DOHH2 (cell line): ENCODE results near the gene IL7R.

ENCODE experiments used
- CTCF ChIP-seq: fragments of 200-600 bp; sonication (generic); IDR thresholded peaks from one replicate; pipeline ENCODE4 v1.5.1; 2014; ENCODE audit warnings: antibody characterized with exemption, mild to moderate bottlenecking, low read depth, low read length; ENCODE audit not compliant: poor library complexity, severe bottlenecking
- EZH2phosphoT487 ChIP-seq: fragments of 200-600 bp; sonication (generic); IDR thresholded peaks from 2 replicates; pipeline ENCODE4 v1.6.1; 2017; ENCODE audit warnings: borderline replicate concordance, mild to moderate bottlenecking, antibody characterized with exemption, low read length, moderate library complexity, mixed read lengths

GRCh38 chr5:35855187-35855586 is 1.5 kb upstream of the IL7R start:
- TF ChIP-seq CTCF: no peak
- no peak for TF ChIP-seq EZH2phosphoT487
